HepG2 (cell line): ENCODE measurements around the gene PRSS8. TPM values are rescaled to one million over a fixed set of nuclear protein-coding genes. Genes with fewer than 3 reads are reported as not detected.

Experiments
- CREB1 ChIP-seq, 2 experiments: fragments of 450-650 bp in 1 of 2; IDR thresholded peaks; 2 replicates each; pipeline ENCODE4 v1.6.1; 2016 to 2017; ENCODE audit warnings: control low read depth in 1 of 2, mild to moderate bottlenecking in 1 of 2, missing compliant biosample characterization in 1 of 2, missing genetic modification characterization in 1 of 2
- FOXK2 ChIP-seq: fragments of 450-650 bp; IDR thresholded peaks from 2 replicates; pipeline ENCODE4 v1.6.1; 2016
- IRF1 ChIP-seq: sonication (generic); formaldehyde crosslinking; IDR thresholded peaks from 2 replicates; pipeline ENCODE4 v1.4.0; 2020; ENCODE audit warnings: low read depth, mild to moderate bottlenecking, missing genetic modification reagents
- KLF12 ChIP-seq: sonication (generic); formaldehyde crosslinking; IDR thresholded peaks from 2 replicates; pipeline ENCODE4 v1.4.0; 2020; ENCODE audit warnings: missing genetic modification reagents, borderline replicate concordance
- MED1 ChIP-seq: sonication (generic); formaldehyde crosslinking; IDR thresholded peaks from 2 replicates; pipeline ENCODE4 v1.4.0; 2020; ENCODE audit warnings: missing genetic modification reagents
- NBN ChIP-seq: fragments of 450-650 bp; conservative IDR thresholded peaks from 2 replicates; pipeline ENCODE4 v1.6.1; 2017
- PHF20 ChIP-seq: sonication (generic); formaldehyde crosslinking; IDR thresholded peaks from 2 replicates; pipeline ENCODE4 v1.5.0; 2020; ENCODE audit warnings: mild to moderate bottlenecking, missing genetic modification reagents
- PLSCR1 ChIP-seq: sonication (generic); formaldehyde crosslinking; IDR thresholded peaks from 2 replicates; pipeline ENCODE4 v1.5.0; 2020; ENCODE audit warnings: missing genetic modification reagents, mild to moderate bottlenecking, borderline replicate concordance
- PTBP1 ChIP-seq: fragments of 200-400 bp; formaldehyde crosslinking; IDR thresholded peaks from 2 replicates; pipeline ENCODE4 v1.6.1; 2018; ENCODE audit warnings: low read length, low read depth; ENCODE audit not compliant: poor library complexity, severe bottlenecking
- RELA ChIP-seq: sonication (generic); formaldehyde crosslinking; IDR thresholded peaks from 2 replicates; pipeline ENCODE4 v1.4.0; 2020; ENCODE audit warnings: missing genetic modification reagents
- REPIN1 ChIP-seq: sonication (generic); formaldehyde crosslinking; IDR thresholded peaks from 2 replicates; pipeline ENCODE4 v1.8.0; 2022; ENCODE audit warnings: missing genetic modification reagents, low read depth, mild to moderate bottlenecking, borderline replicate concordance
- STAG1 ChIP-seq: sonication (generic); formaldehyde crosslinking; IDR thresholded peaks from 2 replicates; pipeline ENCODE4 v1.4.0; 2020; ENCODE audit warnings: missing genetic modification reagents
- TP53 ChIP-seq: sonication (generic); formaldehyde crosslinking; conservative IDR thresholded peaks from 2 replicates; pipeline ENCODE4 v1.4.0; 2020; ENCODE audit warnings: missing genetic modification reagents
- ZBTB2 ChIP-seq: sonication (generic); formaldehyde crosslinking; IDR thresholded peaks from 2 replicates; pipeline ENCODE4 v1.8.0; 2022; ENCODE audit warnings: low read depth, missing genetic modification reagents
- ZC3H13 ChIP-seq: sonication (generic); formaldehyde crosslinking; IDR thresholded peaks from 2 replicates; pipeline ENCODE4 v1.8.1; 2023; ENCODE audit warnings: mild to moderate bottlenecking, missing genetic modification reagents, moderate library complexity
- ZFP37 ChIP-seq: sonication (generic); formaldehyde crosslinking; IDR thresholded peaks from 2 replicates; pipeline ENCODE4 v1.4.0; 2020; ENCODE audit warnings: missing genetic modification reagents, borderline replicate concordance
- ZNF329 ChIP-seq: sonication (generic); formaldehyde crosslinking; IDR thresholded peaks from 2 replicates; pipeline ENCODE4 v1.9.0; 2021; ENCODE audit warnings: low read depth, mild to moderate bottlenecking, missing genetic modification reagents
- ZNF350 ChIP-seq: sonication (generic); formaldehyde crosslinking; IDR thresholded peaks from 2 replicates; pipeline ENCODE4 v1.4.0; 2020; ENCODE audit warnings: mild to moderate bottlenecking, low read depth, missing genetic modification reagents, borderline replicate concordance
- ZNF432 ChIP-seq: sonication (generic); formaldehyde crosslinking; IDR thresholded peaks from 2 replicates; pipeline ENCODE4 v1.5.0; 2020; ENCODE audit warnings: missing genetic modification reagents, mild to moderate bottlenecking, borderline replicate concordance
- ZNF597 ChIP-seq: sonication (generic); formaldehyde crosslinking; IDR thresholded peaks from 2 replicates; pipeline ENCODE4 v1.5.0; 2020; ENCODE audit warnings: missing genetic modification reagents
- ZNF629 ChIP-seq: sonication (generic); formaldehyde crosslinking; conservative IDR thresholded peaks from 2 replicates; pipeline ENCODE4 v1.5.0; 2020; ENCODE audit warnings: missing genetic modification reagents
- ZNF746 ChIP-seq: sonication (generic); formaldehyde crosslinking; IDR thresholded peaks from 2 replicates; pipeline ENCODE4 v1.8.0; 2022; ENCODE audit warnings: mild to moderate bottlenecking, missing genetic modification reagents
- ZNF790 ChIP-seq: sonication (generic); formaldehyde crosslinking; IDR thresholded peaks from 2 replicates; pipeline ENCODE4 v1.8.0; 2022; ENCODE audit warnings: missing genetic modification reagents, mild to moderate bottlenecking, borderline replicate concordance
- ZNF83 ChIP-seq: sonication (generic); formaldehyde crosslinking; IDR thresholded peaks from 2 replicates; pipeline ENCODE4 v1.4.0; 2020; ENCODE audit warnings: missing genetic modification reagents, mild to moderate bottlenecking, borderline replicate concordance
- ZSCAN25 ChIP-seq: sonication (generic); formaldehyde crosslinking; IDR thresholded peaks from 2 replicates; pipeline ENCODE4 v1.8.0; 2022; ENCODE audit warnings: mild to moderate bottlenecking, missing genetic modification reagents
- ZSCAN9 ChIP-seq: IDR thresholded peaks from 2 replicates; pipeline ENCODE4 v1.6.1; 2016; ENCODE audit warnings: borderline replicate concordance
- polyA plus RNA-seq, 8 experiments: library from polyadenylated mRNA; depleted of rRNA in 3 of 8; stranded (reverse) in 7 of 8; unstranded in 1 of 8; fragments of >200 nt; fragmentation: Illumina TruSeq in 4 of 8; extraction: Trizol in 4 of 8; gene quantifications; 2 replicates each; pipeline versions ENCODE4 v1.2.1 to v1.2.3, GENCODE V29; 2011 to 2016; ENCODE audit warnings: low read depth in 4 of 8, missing spikeins in 1 of 8, mixed read lengths in 1 of 8; ENCODE audit not compliant: insufficient read depth in 1 of 8
- total RNA-seq, 5 experiments: library from RNA; depleted of rRNA; stranded (reverse); fragments of >200 nt; fragmentation: Illumina TruSeq; extraction: Trizol; gene quantifications; 2 replicates each; pipeline ENCODE4 v1.2.3, GENCODE V29; 2016; ENCODE audit warnings: low read depth in 1 of 5

Gene PRSS8
- total and polyA plus RNA-seq, 2 of the 13 experiments (the other 11 are each of a cell fraction or from before 2014, with no cell fraction given) = 2.6 to 7.2 TPM

- TF ChIP-seq RELA (CRISPR knock-in tag) (no peak), REPIN1 (peak; percentile 4; the same call in 1 of the 2 replicates), ZSCAN9 (CRISPR knock-in tag) (no peak), PLSCR1 (no peak), ZC3H13 (0 out of 2 replicates have a peak, but pooled peaks have one; percentile 6), ZNF432 (CRISPR knock-in tag) (no peak), ZFP37 (0 out of 2 replicates have a peak, but pooled peaks have one; percentile 21), ZBTB2 (CRISPR knock-in tag) (no peak), ZNF629 (CRISPR knock-in tag) (peak; percentile 45), IRF1 (CRISPR knock-in tag) (no peak), NBN (no peak), ZNF350 (CRISPR knock-in tag) (no peak), ZNF746 (CRISPR knock-in tag) (no peak), ZSCAN25 (CRISPR knock-in tag) (0 out of 2 replicates have a peak, but pooled peaks have one; percentile 14), STAG1 (CRISPR knock-in tag) (no peak), ZNF790 (CRISPR knock-in tag) (0 out of 2 replicates have a peak, but pooled peaks have one; percentile 43), PHF20 (CRISPR knock-in tag) (no peak), ZNF329 (CRISPR knock-in tag) (0 out of 2 replicates have a peak, but pooled peaks have one; percentile 32), MED1 (CRISPR knock-in tag) (0 out of 2 replicates have a peak, but pooled peaks have one; percentile 2), ZNF83 (0 out of 2 replicates have a peak, but pooled peaks have one; percentile 9), TP53 (CRISPR knock-in tag) (no peak), KLF12 (CRISPR knock-in tag) (no peak), FOXK2 (no peak), PTBP1 (no peak), CREB1 (IDR thresholded peaks at IDR 0.05) (peak; percentile 50), CREB1 (CRISPR knock-in tag; IDR thresholded peaks at IDR 0.05) (no peak), ZNF597 (CRISPR knock-in tag) (no peak)
These were observed 17.0 kb downstream of the PRSS8 start (continued) for GRCh38 chr16:31118223-31119155.
